NCI-H226 (cell line): ENCODE data around the gene CXCL12.

Experiments
- DNase-seq: peaks from one replicate; pipeline ENCODE4 v3.0.0-alpha.2; 2015

The CXCL12 gene

DNA sequence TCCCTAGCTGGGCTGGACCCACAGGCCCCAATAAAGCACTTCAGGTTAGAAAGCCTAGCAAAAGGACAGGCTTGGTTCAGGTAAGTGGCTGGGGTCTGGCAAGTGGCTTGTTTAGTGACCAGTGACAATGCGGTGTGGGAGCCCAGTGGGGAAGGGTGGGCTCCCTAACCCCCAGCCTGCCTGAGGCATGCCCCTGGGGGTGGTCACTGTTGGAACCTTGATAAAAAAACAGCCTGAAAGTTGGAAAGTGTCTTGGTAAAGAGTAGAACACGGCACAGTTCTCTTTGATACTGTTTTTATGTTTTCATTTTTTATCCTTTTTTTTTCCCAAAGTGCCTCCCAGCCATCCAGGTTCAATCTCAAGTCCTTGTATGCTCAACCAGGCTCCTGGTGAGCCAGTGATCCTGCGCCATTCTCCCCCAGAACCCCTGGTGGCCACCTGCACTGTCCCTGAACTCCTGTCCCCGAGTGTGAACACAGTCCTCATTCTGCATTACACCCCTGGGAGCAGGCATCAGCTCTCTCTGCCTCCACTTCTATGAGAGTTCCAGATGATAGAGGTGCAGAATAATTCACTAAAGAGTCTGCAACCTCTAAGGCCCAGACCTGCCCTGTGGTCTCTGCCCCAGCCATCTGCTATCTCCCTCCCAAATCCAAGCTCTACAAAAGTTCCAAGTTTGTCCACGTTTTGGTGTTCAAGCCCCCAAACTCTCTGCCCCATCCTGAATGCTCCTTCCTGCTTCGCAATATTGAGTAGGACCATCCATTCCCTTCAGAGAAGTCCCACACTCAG, 15.0 kb upstream of the CXCL12 start:
- no peak for DNase-seq

DNA sequence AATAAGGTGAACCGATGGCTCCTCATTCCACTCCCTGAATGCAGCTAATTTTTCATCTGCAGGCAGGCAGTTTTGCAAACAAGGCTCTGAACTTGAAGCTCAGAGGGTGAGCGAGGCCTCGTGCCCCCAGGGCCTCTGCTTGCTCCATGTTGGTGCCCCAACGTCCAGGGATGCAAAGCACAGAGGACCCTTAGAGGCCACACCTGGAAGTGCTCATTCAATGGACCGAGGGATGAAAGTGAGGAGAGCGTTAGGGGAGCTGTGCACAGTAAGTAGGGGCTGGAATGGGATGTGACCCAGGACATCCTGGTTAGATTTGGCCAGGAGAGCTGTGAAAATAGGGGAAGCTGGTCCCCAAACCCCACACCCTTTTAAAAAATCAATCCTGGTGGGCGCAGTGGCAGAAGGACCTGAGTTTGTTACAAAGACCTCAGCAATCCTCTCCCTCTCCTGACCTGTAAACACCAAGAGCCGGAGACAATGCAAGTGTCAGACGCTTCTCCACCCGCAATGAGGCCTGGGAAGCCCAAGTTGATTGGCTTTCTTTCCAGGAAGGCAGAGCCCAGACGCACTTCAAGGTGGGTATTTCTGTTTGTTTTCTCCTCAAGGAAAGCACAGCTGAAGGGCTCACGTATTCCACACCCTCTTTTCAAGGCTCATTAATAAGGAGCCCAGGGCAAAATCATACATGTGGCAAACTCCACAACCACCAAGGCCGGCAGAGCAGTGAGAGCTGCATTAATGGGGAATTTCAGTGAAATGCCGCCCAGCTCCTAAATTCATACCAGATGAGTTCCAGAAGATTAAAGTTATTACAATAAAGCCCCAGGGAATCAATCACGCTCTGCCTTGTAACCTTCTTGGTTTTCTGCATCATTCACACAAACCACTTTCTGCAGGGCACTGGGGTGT, 14.1 kb upstream of the CXCL12 start:
- DNase-seq, result no peak

DNA sequence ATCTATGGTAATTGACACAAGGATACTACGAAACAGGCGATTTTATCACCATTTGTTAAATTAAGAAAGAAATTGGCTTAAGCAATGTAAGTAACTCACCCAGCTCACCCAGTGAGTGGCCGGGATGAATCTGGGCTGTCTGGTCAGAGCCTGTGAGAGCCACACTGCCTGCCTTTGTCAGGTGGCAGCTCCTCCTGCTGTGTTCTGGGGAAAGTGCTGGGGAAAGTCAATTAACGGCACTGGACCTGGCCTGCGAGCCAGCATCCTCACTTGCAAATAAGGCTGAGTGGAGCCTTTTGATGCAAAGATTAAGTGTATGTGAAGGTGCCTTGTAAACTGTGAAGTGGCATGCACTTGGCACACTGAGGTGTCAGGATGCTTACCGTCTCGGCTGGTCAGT, 13.4 kb upstream of the CXCL12 start:
- DNase-seq, result no peak

DNA sequence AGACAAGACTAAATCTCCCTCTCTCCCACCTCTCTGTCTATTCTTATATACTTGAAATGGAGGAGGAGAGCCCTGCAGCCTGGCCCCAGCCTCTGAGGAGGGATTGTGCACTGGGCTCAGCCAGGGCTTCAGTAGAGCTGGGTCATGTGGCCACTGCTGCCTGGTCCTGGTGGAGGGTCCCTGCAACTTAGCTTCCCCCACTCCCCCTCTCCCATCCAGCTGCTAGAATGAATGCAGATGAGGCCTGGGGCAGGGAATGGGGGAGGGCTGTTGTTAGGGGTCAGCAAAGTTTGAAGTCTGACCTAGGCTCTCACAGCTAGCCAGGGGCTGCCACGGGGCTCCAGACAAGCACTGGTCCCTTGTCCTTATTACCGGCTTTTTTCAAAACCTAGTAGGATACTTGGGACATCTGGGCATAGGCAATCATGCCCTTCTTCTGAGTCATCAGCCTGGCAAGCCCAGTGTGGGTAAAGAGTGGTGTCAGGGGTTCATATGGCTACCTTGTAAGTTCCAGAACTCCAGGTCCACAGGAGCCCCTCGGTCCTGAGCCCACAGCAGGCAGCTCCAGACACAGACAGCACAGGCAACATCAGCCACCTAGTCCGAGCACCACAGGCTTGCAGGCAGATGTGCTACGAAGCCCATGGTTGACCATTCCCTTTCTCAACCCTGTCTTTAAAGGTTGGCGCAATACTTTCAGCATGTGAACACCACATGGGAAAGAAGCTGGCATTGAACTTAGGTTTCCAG, 12.8 kb upstream of the CXCL12 start:
- no peak for DNase-seq

DNA sequence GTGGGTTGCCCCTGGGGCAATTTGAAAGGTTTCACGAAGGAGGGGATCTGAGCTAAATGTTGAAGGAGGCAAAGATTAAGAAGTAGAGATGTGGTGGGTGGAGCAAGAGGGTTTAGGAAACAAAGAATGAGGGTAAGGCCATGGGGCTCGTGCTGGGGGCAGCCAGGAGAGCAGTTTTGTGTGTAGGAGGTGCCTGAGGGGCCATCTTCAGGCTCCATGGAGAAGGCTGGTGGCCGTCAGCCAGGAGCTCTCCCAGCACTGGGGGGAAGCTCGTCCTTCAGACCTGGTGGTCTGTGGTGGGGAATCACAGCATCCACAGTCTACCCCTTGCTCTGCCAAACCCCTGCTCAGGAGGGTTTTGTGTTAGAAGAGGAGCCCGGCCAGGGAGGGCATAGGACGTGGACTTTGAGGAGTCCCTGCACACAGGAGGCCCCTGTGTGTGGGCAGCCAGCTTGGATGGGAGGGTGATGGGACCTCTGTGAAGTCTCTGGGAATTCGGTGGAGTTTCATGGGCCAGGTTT, 11.8 kb upstream of the CXCL12 start:
- DNase-seq, result no peak

DNA sequence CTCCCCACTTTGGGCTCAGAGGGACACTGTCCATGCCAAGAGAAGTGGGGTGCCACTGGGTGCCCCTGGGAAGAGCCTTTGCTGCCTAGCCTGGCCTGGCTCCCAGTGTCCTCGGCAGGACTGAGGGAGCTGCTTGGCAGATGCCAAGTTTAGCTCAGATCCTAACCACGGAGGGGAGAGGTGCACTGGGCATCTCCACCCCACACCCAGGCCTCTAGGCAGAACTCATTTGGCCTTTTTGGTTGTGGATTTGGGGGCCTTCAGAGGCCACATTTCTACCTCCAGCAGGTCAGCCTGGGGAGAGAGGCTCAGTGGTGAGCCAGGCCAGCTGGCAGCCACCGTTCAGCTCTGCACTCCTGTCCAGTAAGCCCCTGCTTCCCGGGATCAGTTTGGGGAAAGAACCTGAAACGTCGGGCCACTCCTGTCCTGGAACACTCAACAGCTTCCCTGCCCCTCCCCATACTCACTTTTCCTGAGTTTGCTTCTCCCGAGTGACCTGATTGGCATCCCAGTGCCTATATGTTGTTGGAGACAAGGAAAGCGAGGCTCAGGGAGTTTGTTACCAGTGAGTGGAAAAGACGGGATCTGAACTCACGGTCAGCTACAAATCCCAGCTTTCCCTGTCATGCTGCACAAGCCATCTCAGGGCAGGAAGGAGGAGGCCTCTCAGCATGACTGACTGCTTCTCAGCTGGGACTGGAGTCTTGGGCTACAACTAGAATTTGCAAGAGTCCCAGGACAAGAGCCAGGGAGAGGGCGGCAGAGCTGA, 11.2 kb upstream of the CXCL12 start:
- DNase-seq, result no peak

DNA sequence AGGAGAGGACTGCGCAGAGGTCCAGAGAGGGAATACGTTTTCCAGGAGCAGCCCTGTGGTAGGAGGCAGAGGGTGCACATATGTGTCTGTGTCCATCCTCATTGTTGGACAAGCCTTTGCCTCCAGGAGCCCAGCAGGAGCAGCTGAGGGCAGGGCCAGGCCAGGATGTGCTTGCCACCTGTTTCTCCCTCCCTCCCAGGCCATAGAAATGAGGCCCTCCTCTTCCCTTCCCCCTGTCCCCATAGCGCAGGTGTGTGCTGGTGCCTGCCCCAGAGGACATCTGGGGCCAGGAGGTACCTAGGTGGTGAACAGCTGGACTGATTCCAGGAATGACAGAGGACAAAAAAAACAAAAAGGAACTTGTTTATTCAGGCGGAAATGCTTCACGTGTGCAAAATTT, 10.5 kb upstream of the CXCL12 start:
- DNase-seq, result no peak

DNA sequence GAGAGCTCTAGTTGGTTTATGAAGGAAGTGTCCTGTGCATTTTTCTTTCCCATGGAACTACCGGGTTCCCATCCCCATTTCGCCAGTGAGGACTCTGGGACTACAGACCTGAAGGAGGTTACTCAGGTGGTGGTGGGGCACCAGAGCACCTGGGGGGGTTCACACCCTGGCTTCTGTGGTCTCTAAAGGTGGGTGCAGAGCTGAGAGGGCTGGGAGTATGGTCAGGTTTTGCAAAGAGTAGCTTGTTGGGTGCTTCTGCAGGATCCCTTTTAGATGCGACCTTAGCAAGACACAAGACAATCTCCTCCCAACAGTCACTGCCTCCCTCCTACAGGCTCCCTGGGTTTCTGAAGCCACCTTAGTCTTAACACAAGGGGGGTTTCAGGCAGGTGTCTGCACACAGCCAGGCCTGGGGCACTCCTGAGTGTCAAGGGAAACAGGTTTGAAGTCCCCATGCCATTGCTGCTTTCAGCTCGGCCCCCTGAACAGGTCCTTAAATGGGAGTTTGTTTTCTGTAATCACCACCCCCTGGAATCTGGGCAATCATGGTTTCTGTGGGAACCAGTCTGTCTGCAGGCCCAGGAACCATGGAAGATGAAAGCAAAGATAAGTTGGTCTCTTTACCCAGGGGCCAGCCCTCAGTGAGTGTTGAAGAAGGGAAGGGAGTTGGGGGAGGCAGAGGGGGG, 9.9 kb upstream of the CXCL12 start:
- no peak for DNase-seq

DNA sequence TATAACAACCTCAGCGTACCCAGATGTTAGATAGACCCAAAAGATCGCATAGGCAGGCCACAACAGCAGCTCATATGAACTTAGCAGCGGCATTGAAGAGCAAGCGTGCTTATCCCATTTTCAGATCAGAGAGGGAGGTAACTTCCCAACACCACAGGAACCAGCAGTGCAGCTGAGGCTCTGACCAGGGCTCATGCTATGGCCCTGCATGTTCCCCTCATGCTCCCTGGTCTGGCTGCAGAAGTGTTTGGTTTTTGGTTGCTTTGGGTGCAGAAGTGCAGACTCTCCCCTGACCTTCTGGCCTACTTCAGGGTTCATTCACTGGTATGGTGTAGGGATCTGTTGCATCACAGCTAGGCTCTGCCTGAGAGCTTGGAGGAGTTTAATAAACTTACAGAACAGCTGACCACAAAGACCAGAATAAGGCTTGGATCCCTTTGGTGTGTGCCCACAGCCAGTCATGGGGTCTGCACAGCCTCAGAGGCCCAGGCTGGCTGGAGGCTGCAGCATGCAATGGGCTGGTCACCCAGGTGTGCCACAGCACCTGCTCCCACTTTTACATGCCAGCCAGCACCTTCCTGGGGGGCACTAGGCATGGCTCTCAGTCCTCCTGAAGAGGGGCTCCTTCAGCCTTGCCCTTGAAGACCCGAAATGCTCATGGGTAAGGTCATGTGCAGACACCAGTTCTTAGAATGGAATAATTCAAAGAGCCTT, 9.1 kb upstream of the CXCL12 start:
- no peak for DNase-seq

DNA sequence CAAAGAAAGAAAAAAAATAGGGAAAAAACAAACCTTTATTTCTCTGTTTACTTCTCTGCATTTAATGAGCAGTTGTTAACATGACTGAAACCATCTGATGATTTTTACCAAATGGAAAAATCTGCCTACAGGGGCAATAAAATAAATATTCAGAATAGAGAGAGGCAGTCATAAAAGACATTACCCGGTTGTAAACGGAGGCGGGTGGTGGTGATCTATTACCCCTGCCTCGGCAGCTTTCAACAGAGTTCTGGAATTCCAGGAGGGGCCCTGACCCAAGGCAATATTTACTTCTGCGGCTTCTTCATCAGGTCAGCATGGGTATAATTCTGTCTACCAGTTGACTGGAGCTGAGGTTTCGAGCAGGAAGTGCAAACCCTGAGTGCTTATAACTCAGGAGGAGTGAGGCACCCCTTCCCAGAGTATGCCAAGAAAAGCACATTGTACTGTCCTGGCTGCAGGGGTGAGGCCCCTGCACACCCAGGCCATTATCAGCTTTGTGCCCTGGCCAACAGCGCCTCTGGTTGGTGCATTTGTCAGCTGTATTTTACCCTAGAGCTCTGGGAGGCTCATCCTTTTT, 8.2 kb upstream of the CXCL12 start:
- no peak for DNase-seq

DNA sequence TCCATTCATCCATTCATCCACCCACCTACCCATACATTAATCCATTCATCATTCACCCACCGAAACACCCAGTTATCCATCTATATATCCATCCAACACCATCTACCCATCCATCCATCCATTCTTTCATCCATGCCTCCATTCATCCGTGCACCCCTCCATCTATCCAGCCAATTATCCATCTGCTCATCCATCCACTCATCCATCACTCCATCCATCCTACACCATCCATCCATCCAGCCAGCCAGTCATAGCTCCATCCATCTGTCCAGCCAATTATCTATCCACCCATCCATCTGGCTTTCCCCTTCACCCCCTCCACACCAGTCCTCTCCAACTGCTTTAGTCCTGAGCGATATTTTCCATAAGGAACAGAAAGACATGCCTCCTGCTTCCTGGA, 7.5 kb upstream of the CXCL12 start:
- DNase-seq, result no peak

DNA sequence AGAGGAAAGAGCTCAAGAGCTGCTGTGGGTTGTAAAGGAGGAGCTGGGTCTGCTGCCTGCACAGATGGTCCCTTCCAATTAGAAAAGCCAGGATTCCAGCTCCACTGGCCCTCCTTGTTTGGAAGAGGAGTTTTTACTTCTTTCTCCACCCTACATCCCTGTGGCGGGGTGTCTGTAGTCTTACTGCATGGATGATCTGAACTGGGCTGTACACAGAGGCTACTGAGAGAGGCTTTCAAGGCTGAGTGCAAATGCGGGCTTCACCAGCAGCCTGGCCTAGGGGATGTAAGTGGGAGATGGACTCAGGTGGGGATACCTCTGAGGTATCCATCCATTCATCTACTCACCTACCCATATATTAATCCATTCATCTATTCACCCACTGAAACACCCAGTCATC, 7.1 kb upstream of the CXCL12 start:
- no peak for DNase-seq

DNA sequence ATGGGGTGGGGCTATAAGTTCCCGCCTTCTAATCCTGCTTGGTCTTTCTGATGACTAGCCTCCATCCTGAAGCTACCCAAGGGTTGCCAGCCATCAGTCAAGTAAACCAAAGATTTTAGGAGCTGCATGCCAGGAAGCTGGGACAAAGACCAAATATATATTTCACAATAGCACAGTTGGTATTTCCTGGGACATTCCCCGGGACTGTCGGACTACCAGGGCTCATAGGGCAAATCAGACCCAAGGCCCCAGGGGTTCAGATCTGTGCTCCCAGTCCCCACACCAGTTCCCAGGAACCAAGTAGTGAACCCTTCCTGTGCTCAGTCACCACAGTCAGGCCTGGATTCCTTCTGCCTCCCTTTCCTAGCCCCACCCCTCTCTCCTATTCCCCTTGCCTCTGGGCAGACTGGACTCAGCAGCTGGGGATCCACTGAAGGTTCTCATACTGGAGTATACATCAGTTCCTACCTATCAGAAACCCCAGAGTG, 5.7 kb upstream of the CXCL12 start:
- DNase-seq, result no peak

DNA sequence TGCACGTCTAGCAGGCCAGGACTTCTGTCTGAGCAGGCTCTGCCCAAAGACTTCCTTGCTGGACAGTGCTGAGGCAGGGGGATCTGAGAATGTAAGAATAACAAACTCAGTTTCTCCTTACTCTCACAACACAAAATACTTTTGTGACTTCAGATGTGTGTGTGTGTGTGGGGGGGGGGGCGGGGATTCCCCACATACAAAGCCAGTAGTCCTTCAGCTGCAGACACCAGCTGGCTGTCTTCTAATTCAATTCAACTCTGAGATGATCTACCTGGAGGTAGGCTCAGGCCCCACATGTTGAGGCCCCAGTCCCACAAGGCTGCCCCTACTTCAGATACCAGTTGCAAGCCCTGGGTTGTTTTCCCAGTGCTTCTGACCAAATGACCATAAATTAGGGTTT, 4.7 kb upstream of the CXCL12 start:
- no peak for DNase-seq

DNA sequence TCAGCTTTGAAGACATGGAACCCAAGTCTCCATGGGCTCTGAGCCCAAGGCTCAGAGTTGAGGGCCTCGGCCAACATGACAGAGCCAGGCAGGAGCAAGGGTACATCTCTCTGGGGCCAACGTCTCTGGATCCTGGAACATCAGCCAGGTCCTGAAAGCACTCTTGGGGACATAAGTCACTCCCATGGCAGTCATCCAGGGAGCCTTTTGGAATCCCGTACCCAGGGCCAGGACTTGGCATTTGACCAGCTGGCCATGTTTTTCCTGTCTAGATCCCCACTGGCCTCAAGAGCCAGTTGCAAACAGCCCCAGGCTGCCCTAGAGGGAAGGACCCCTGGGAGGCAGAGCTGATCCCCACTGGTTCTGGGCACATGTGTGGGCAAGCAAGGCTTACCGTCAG, 4.3 kb upstream of the CXCL12 start:
- no peak for DNase-seq

DNA sequence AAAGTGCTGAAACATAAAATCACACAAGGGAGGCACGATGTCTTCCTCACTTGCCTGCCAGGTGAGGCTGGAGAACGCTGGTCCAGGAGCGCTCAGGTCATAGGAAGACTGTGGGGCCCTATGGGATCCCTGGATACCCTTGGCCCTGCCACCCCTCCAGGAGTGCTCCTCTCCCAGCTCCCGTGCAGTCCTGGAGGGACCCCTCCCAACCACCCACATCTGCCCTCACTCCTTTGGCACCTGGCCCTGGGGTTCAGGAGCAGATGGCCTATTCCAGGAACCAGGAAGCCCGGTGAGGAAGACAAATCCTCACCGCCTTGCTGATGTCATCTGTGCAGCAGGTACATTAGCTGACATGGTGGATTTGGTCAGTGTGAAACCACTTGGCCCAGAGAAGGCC, 3.7 kb upstream of the CXCL12 start:
- DNase-seq, result no peak

DNA sequence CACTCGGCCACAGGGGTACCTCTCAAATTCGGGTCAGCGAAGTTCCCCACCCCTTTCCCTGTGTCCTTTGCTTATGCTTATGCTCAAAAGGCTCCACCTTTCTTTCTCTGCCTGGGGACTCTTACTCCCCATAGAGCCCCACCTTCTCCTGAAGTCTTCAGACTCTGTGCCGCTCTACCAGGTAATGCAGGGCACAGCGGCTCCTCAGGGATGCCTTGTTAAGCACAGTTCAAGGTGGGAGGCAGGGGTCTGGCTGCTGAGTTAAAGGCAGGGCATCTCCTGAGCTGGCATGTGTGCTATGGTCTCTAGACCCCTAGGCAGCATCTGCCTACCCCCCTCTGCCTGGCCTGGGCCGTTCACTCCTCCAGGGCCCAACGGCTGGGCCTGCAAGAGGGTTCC, 3.0 kb upstream of the CXCL12 start:
- DNase-seq, result no peak

DNA sequence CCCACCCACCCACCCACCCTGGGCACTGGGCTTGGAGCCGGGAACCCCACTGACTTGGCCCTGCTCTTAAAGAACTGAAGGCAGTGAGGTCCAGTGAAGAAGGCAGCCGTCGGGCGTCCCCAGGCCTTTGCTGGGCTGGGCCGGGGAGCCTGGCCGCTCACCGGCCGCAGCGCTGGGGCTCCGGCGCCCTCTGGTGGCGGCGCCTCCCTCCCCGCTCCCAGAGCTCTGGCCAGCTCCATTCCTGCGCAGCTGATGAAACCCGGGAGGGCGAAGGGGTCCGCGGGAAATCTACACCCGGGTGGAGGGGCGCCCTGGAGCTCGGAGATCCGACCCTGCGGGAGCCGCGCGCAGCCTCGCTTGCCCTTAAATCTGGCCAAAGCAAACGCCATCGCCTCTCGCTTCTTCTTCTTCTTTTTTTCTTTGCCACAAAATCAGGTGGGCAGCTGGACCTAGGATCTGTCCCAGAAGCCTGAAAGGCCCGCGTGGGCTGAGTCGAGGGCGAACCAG, 1.7 kb upstream of the CXCL12 start:
- DNase-seq, result no peak

DNA sequence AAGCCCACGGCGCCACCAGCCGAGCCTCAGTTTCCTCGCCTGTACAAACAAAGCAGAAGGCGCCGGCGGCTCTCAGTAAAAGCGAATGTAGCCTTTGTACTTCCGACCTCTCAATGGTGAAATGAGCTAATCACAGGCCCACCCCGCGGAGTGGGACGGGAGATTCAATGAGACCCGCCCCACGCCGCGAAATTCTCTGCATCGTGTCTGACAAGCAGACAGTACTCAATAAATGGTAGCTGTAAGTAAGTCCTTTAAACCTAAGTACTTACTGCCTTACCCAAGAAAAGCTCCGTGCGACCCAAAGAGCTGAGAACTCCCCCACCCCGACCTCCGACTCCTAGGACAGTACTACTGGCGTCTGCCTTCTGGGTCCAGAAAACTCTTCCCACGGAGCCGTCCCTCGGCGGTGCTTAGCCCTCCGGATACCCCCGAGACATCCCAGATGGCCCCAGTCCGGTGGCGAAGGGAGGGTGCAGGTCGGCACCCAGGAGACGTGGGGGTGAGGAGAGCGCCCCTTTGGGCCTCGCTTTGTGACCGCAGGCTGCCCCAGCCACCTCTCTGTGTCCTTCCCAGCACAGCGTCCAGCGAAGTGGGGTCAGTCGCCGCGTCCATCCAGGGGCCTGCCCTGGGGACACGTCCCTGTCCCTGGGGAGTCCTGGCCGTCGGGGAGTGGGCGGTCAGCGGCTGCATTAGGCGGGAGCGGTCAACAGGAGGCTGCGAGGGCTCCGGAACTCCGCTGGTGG, 972 bp upstream of the CXCL12 start:
- DNase-seq, result no peak

DNA sequence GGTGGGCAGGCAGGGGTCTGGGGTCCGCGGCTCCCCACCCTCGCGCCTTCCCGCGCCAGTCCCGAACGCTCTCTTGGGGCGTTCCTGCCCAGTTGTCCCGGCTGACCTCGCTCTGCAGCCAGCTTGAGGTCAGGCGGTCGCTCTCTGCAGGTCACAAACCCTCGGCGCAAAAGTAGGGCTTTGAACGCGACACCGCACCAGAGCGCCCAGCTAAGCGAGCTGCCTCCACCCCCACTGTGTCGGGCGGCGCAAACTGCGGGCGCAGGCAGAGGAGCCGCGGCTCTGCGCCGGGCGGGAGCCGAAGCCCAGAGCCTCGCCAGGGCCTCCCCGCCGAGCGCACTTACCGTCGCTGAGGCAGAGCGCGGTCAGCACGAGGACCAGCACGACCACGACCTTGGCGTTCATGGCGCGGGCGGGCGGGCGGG, 284 bp downstream of the CXCL12 start:
- DNase-seq, result no peak
